ENCODE results near the gene UTP20. TPM values are rescaled to one million over a fixed set of nuclear protein-coding genes. Genes with fewer than 3 reads are reported as not detected.

UTP20 gene
- total RNA-seq, 1 donor from 2014 or later, result 19.3 TPM

- FAIRE-seq (no peak), DNase-seq (ENCODE audit: low read depth) (peak; percentile 66)
- Mint-ChIP-seq H3K27me3 (ENCODE audit: low read depth, unreplicated experiment) (no peaks in the 10 kb centered on the region), H3K4me1 (ENCODE audit: low read depth, unreplicated experiment) (peaks cover 4% of the 10 kb centered on the region), H3K4me3 (ENCODE audit: unreplicated experiment) (no peak overlapping the region), H3K36me3 (ENCODE audit: low read depth, unreplicated experiment) (peaks cover 12% of the 10 kb centered on the region), H3K27ac (ENCODE audit: unreplicated experiment) (no peak overlapping the region), H3K9me3 (ENCODE audit: unreplicated experiment) (no peaks in the 10 kb centered on the region)
- no peak overlapping the region for H3K4me3 ChIP-seq (ENCODE audit: insufficient read depth, low read depth, low read length)
- no peaks in the 10 kb centered on the region for H3K9me3 ChIP-seq (ENCODE audit: insufficient read depth, low read depth, low read length)
- H3K27me3 ChIP-seq (ENCODE audit: insufficient read depth, low read length), result no peaks in the 10 kb centered on the region
- peak overlapping the region; percentile 56 for H3K4me2 ChIP-seq (ENCODE audit: low read length)
- no peak for TF ChIP-seq EZH2 (IDR thresholded peaks at IDR 0.05; ENCODE audit: insufficient read depth, low read length)
- TF ChIP-seq CTCF (IDR thresholded peaks at IDR 0.05; ENCODE audit: insufficient read depth, low read depth, low read length), result no peak
- H3K9ac ChIP-seq (ENCODE audit: low read length), result peak overlapping the region; percentile 71
- no peaks in the 10 kb centered on the region for H3K4me1 ChIP-seq (ENCODE audit: insufficient read depth, low read length)
- peak overlapping the region; percentile 82 for H3K27ac ChIP-seq (ENCODE audit: low read depth, low read length)
- peaks cover 20% of the 10 kb centered on the region for H3K36me3 ChIP-seq (ENCODE audit: insufficient read depth, low read length)
- H2AFZ ChIP-seq (ENCODE audit: low read depth, low read length), result no peak overlapping the region
- no peaks in the 10 kb centered on the region for H3K79me2 ChIP-seq (ENCODE audit: insufficient read depth, low read length)
- H4K20me1 ChIP-seq (ENCODE audit: insufficient read depth, low read length), result no peaks in the 10 kb centered on the region
These were observed 18.5 kb downstream of the UTP20 start for GRCh38 chr12:101298426-101298825.

DNA sequence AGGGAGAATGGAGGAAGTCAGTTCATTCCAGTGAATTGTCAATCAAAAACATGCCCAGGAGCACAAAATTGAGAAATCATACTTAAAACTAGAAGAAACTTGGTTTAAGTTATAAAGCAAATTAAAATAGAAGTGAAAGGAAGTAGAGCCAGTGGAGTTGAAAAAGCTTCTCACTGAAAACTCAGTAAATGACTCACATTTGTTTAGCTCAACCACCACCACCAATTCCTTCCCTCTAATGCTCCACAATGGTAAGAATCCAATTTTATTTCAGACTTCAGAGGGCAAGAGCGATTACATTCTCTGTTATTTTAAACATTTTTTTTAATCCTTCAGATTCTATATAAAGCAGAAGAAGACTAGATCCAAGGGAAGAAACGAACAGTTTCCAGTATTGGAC is 19.4 kb downstream of the UTP20 start:
- Histone ChIP-seq H2AFZ (ENCODE audit: low read depth, low read length) (no peak overlapping the region), H3K9me3 (ENCODE audit: insufficient read depth, low read depth, low read length) (no peaks in the 10 kb centered on the region), H4K20me1 (ENCODE audit: insufficient read depth, low read length) (no peaks in the 10 kb centered on the region), H3K4me1 (ENCODE audit: insufficient read depth, low read length) (no peaks in the 10 kb centered on the region), H3K36me3 (ENCODE audit: insufficient read depth, low read length) (peaks cover 27% of the 10 kb centered on the region), H3K27ac (ENCODE audit: low read depth, low read length) (peak overlapping the region; percentile 82), H3K27me3 (ENCODE audit: insufficient read depth, low read length) (no peaks in the 10 kb centered on the region), H3K9ac (ENCODE audit: low read length) (no peak overlapping the region), H3K4me2 (ENCODE audit: low read length) (peak overlapping the region; percentile 6), H3K4me3 (ENCODE audit: insufficient read depth, low read depth, low read length) (no peak overlapping the region), H3K79me2 (ENCODE audit: insufficient read depth, low read length) (no peaks in the 10 kb centered on the region)
- FAIRE-seq (no peak), DNase-seq (ENCODE audit: low read depth) (peak; percentile 9)
- peaks cover 13% of the 10 kb centered on the region for H3K36me3 Mint-ChIP-seq (ENCODE audit: low read depth, unreplicated experiment)
- no peak overlapping the region for H3K27ac Mint-ChIP-seq (ENCODE audit: unreplicated experiment)
- H3K4me1 Mint-ChIP-seq (ENCODE audit: low read depth, unreplicated experiment), result peaks cover 4% of the 10 kb centered on the region
- no peaks in the 10 kb centered on the region for H3K27me3 Mint-ChIP-seq (ENCODE audit: low read depth, unreplicated experiment)
- no peak overlapping the region for H3K4me3 Mint-ChIP-seq (ENCODE audit: unreplicated experiment)
- no peaks in the 10 kb centered on the region for H3K9me3 Mint-ChIP-seq (ENCODE audit: unreplicated experiment)
- TF ChIP-seq EZH2 (IDR thresholded peaks at IDR 0.05; ENCODE audit: insufficient read depth, low read length), result no peak
- no peak for TF ChIP-seq CTCF (IDR thresholded peaks at IDR 0.05; ENCODE audit: insufficient read depth, low read depth, low read length)

DNA sequence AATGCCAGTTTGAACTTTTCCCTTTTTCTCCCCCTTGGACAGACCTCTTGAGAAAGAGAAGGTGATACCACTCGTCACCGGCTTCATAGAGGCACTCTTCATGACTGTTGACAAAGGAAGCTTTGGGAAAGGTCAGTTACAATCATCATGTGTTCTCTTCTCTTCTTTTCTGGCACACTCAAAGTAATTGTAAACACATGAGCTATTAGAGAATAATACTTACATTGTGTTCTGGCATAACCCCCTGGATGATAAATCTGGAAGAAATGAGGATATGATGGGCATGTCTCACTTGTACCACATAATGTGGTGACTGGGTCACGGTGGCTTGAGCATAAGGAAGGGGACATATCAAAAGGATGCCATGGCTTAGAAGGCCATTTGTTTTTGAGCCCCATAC is 20.0 kb downstream of the UTP20 start:
- Mint-ChIP-seq H3K27ac (ENCODE audit: unreplicated experiment) (no peak overlapping the region), H3K9me3 (ENCODE audit: unreplicated experiment) (no peaks in the 10 kb centered on the region), H3K36me3 (ENCODE audit: low read depth, unreplicated experiment) (peaks cover 13% of the 10 kb centered on the region), H3K4me1 (ENCODE audit: low read depth, unreplicated experiment) (peaks cover 4% of the 10 kb centered on the region), H3K27me3 (ENCODE audit: low read depth, unreplicated experiment) (no peaks in the 10 kb centered on the region), H3K4me3 (ENCODE audit: unreplicated experiment) (no peak overlapping the region)
- Histone ChIP-seq H3K27me3 (ENCODE audit: insufficient read depth, low read length) (no peaks in the 10 kb centered on the region), H3K4me1 (ENCODE audit: insufficient read depth, low read length) (no peaks in the 10 kb centered on the region), H3K9me3 (ENCODE audit: insufficient read depth, low read depth, low read length) (no peaks in the 10 kb centered on the region), H2AFZ (ENCODE audit: low read depth, low read length) (no peak overlapping the region), H3K27ac (ENCODE audit: low read depth, low read length) (no peak overlapping the region), H3K9ac (ENCODE audit: low read length) (no peak overlapping the region), H3K36me3 (ENCODE audit: insufficient read depth, low read length) (peaks cover 28% of the 10 kb centered on the region), H3K79me2 (ENCODE audit: insufficient read depth, low read length) (no peaks in the 10 kb centered on the region), H4K20me1 (ENCODE audit: insufficient read depth, low read length) (no peaks in the 10 kb centered on the region), H3K4me2 (ENCODE audit: low read length) (no peak overlapping the region), H3K4me3 (ENCODE audit: insufficient read depth, low read depth, low read length) (no peak overlapping the region)
- TF ChIP-seq CTCF (IDR thresholded peaks at IDR 0.05; ENCODE audit: insufficient read depth, low read depth, low read length) (no peak), EZH2 (IDR thresholded peaks at IDR 0.05; ENCODE audit: insufficient read depth, low read length) (no peak)
- no peak for FAIRE-seq
- no peak for DNase-seq (ENCODE audit: low read depth)
